NCI-H82 (cell line): ENCODE data around the gene PEX14.

Experiments
- DNase-seq: peaks from one replicate; lab custom pipeline; 2025; lab: John Stamatoyannopoulos, UW

Gene PEX14

DNA sequence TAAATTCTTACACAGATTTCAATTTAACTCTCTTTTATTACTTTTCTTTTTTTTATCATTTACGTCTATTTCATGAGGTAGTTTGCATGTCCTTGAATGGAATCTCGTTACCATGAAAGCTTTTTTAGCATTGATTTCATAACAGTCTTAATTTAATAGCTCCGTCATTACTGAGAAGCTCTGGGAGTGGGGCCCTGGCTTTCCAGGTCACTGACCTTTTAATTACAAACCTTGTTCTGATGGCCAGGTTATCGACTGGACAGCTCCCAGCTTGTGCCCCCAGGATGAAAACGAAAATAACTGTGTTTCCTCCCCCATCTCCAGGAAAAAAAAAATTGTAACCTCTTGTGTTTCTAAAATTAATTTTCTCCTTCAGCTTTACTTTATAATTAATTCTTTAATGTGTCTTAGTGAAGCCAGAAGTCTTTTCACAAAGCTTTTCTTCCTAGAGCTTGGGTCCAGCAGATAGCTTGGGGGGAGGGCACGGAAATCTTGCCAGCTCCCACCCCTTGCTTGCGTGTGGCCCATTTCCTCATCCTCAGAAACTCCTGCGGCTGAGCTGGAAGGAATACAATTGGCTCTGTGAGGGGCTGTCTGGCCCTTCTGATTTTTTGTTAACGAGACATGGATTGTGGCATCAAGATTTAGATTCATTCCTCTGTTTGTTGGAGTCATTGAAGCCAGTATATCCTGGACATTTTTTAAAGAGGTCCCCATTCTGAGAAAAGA lies 65.7 kb downstream of the PEX14 start:
- no peak for DNase-seq

DNA sequence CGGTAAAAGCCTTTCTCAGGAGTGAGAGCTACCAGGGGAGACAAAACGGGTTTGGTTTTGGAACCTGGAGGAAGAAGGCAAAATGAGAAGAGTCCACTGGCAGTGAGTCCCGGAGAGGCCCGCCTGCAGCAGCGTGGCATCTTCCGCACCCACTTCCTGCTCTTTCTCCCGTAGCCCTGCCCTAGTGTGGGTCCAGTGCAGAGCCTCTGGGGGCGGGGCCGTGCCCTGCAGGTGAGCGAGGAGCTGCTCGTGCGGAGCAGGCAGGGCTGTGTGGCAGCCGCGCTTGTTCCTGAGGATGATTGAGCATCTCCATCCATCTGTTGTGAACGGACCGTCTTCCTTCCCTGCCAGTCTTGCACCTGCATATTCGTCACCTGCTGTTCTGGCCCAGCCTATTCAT lies 66.5 kb downstream of the PEX14 start:
- DNase-seq = no peak

DNA sequence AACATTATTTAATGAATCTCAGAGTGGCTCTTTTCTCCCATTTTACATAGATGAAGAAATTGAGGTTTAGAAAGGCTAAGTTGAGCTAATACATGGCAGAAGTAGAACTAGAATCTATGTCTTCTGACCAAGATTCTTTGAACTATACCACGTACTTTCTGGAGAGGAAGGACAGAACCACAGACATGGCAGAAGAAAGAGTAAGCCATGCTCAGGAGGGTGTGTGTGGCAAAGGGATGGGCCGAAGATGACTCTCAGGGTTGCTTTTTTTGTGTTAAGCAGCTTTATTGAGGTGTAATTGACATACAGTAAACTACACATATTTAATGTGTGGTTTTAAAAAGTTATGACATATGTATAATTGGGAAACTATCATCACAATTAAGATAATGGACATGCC lies 69.5 kb downstream of the PEX14 start:
- DNase-seq = no peak

DNA sequence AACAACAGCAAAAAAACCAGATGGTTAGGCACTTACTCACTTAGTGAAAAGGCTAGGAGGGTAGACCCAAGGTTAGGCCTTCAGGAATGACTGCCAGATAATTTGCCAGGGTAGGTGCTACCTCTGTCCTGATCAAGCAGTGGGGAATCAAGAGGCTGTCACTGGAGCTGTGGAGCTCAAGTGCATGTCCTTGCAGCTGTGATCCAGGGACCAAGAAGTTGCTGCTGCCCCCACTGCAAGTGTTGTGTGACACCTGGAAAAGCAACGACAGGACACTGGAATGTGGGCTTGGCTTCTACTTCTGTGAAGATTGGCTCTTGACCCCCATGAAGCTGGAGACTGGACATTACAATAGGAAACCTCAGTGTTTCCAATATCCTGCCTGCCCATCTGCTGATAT lies 72.1 kb downstream of the PEX14 start:
- no peak for DNase-seq

DNA sequence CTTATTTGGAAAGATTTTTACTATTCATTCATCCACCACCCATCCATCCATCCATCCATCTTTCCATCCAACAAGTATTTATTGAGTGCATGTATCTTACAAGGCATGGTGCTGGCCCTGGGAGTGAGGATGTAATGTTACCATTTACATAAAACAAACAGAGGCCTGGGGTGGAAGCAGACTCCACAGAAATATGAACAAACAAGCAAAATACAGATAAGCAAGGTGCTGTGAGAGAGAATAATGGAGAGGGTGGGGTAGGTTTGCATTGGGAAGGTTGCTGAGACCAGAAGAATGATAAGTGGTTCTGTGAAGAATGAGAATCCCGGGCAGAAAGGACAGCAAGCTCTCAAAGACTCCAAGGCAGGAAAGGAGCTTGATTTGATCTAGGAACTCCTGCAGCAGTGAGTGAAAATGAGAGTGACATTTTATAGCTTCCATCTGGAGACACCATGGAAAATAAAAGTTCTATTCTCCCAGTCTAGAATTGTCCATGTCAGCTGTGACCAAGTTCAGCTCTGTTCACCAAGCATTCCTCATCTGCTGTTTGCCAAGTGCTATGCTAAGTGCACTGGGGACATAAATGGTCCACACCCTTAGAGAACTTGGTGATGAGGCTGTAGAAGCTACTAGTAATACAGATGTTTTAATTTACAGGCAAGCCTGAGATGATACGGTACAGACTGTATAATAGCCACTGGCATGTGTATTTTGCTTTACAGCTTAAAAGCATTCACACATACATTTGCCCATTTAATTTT lies 75.3 kb downstream of the PEX14 start:
- no peak for DNase-seq

DNA sequence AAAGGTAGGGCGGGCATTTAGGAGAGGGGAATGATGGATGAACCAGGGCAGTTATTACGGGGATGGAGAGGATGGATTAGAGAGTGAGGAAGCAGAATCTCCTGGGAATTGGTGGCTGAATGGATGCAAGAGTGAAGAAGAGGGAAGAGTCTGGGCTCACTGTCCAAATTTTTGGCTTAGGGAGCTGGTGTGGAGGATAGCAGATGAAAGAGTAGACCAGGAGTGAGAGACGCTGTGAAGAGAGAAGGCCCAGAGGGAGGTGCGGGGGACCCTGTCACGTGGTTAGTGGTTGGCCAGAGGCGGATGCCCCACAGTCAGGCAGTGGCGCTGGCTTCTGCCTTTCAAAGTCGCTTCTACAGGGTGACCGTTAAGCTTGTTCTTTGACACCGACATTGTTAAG lies 78.4 kb downstream of the PEX14 start:
- DNase-seq = peak; percentile 33

DNA sequence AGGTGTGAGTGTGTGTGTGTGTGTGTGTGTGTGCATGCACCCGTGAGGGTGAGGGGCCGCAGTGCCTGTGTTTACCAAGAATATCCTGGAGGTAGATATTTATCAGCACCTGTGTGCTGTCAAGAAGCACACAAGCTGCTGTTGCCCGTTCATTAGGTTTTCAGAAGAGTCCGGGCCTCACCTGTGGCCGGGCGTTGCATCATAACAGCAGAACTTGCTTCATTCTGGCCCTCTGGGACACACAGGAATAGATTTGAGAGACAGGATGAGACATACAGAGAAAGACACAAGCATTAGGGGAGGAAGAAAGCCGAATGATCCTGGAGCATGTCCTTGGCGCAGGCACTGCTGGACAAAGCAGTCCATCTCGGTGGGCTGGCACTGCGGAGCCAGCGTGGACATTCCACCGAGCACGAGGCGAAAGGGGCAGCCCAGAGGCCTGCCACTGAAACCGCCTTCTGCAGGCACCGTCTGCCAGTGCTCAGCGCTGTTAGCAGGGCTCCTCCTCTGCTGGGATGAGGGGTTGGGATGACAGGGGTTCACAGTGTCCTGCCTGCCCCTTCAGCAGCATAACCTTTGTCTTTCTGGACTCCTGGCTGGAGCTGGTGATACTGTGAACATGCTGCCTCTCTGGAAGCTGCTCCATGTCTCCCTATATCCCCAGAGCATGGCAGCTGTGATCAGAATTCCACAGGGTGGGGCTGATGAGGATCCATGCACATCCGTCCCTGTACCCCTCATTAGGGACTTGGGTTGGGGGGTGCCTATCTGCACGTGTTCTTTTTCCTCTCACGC lies 81.1 kb downstream of the PEX14 start:
- DNase-seq = no peak

DNA sequence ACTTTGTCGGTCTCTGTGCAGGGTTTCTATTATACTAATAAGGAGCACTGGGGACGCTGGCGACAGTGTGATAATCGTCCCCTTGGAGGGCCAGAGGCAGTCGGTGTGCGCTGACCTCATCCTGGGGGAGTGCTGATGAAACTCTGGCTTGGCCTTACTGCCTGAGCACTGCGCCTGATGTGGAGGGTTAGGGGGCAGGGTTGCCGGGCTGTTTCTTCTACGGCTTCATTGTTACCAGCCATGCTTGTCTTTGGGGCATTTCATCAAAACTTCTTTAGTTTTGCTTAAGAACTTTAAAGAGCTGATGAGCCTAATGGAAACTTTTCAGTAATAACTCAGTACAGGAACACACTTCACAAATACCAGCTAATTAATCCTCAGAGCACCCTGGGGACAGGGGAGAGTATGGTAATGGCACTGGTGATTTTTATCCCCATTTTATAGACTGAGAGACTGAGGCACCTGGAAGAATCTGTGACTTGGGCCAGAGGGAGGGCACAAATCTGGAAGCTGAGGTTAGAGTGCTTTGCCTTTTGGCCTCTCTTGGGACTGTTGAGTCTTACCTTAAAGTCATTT lies 81.8 kb downstream of the PEX14 start:
- no peak for DNase-seq

DNA sequence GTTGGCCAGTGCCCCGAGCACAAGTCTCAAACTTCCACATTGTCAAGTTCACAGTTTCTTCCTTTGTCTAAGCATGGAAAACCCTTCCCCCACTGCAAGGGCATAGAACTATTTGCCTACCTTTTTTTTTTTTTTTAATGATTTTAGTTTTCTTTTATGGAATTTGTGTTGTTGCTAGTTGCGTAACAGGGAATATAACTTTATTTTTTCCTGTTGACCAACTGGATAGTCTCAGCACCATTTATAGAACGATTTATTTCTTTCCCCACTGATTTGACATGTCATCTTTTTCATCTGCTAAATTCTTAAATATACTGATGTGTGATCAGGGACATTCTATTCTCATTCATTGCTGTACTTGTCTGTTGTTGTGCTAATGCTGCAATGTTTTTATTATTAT lies 83.0 kb downstream of the PEX14 start:
- no peak for DNase-seq

DNA sequence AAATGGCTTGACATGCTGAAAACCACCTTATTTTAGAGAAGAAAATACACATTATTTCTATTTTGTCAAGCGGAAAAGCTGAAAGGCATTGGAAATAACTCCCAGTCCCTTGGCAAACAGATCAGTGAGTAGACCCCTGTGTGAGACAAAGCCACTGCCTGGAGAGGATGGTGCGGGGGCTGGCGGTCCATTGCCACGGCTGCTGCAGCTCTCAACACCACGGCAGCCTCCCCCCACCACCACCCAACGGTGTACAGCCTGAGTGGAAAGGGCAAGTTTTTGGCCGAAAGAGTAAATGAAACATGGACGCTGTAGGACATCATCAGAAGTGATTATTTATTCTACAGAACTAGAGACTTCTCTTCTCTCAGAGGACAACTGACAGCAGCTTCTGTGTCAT lies 84.6 kb downstream of the PEX14 start:
- DNase-seq = no peak

DNA sequence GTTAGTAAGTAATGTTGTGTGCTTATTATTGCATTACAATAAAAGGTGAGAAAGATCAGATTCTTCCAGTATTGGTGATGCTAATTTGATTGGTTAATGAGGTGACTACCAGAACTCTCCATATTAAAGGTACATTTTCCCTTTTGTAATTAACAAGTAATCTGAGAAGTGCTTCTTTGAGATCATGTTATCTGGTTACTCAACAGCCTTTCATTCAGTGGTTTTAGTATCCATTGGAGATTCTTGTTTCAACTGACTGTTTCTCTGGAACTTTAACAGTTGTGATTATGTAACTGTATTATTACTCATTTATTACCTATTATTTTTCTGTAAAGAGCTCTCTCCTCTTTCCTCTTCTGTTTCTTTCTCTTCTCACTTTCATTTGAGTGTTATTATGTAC lies 86.7 kb downstream of the PEX14 start:
- no peak for DNase-seq

DNA sequence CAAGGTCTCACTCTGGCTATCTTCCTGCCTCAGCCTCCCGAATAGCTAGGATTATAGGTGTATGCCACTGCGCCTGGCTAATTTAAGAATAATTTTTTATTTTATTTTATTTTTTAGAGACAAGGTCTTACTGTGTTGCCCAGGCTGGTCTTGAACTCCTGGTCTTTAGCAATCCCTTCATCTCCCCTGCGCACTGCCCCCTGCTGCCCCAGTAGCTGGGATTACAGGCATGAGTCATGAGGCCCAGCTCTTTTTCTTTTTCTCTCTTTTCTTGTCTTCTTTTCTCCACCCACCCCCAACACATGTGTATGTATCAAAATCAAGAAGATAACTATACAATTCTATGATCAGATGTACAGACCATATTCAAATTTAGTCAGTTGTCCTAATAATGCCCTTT lies 87.2 kb downstream of the PEX14 start:
- peak; percentile 18 for DNase-seq

DNA sequence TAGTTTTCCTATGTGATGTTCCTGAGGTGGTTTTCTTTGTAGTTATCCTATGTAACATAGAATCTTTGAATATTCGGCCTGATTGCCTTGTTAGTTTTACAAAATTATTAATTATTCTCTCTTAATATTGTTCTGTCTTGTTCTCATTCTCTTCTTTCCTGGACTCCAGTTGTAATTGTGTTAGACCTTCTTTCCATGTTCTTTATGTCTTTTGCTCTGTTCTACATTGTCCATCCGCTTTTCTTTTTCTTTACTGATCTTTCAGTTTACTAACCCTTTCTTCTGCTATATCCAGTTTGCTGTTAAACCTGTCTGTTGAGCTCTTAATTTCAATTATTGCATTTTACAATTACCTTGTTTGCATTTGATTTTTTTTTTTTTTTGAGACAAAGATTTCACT lies 89.3 kb downstream of the PEX14 start:
- no peak for DNase-seq

DNA sequence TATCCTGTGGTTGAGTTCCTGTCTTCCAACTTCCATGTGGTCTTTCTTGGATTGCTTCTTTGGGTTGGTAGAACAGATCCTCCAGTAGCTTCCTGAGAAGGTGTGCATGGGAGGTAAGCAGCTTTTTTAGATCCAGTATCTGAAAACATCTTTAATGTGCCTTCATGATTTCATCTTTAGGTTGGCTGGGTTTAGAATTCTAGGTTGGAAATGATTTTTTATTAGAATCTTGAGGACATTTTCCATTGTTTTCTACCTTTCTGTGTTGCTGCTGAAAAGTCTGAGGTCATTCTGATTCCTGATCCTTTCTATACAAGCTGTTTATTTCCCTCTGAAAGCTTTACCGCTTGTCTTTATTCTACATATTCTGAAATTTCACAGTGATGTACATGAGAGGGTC lies 94.8 kb downstream of the PEX14 start:
- no peak for DNase-seq

DNA sequence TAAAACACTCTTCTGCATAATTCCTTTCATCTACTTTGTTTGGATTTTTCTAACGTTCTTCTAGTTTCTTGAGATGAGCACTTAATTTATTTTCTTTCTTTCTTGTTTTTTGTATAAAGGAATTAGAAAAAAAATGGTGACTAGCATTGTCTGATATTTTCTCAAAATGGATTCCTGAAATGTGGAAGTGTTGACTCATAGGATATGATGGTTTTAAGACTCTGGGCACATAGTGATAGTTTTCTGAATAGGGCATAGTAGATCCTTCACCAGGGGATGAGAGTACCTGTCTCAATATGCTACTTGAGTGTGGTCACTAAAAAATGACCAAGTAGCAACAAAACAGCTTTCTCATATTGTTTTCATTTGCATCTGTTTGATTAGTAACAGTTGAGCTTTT lies 100.9 kb downstream of the PEX14 start:
- DNase-seq = no peak

DNA sequence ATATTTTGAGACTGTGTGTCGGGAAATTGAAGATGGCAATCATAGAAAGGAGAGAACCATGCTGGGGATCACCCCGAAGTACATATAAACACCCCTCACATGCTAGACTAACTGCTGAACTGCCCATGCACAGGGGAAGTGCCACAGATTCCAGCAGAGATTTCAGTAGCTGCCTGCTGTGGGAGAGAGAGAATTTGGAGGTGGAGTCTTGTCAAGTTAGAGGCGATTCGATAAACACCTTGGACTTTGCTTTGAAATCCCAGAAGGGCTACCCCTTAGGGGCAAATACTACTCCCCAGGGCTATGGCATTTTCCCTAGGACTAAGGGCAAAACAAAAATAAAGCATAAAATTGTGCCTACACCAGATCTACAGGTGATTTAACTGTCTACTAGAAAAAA lies 103.3 kb downstream of the PEX14 start:
- no peak for DNase-seq

DNA sequence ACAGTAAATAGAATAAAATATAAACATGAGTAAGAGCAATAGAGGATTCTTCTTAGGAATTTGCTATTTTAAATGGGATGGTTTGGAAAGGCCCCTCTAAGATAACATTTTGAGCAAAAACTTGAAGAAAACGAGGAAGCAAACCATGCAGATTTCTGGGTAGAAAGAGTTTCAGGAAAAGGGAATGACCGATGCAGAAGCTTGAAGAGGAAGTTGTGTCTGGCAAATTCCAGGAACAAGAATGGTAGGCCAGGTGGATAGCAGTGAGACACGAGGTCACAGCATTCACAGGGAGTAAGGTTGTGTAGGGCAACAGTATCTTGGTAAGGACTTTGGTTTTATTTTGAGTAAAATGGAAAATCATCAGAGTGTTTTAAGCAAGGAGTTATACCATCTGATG lies 108.9 kb downstream of the PEX14 start:
- DNase-seq = no peak

DNA sequence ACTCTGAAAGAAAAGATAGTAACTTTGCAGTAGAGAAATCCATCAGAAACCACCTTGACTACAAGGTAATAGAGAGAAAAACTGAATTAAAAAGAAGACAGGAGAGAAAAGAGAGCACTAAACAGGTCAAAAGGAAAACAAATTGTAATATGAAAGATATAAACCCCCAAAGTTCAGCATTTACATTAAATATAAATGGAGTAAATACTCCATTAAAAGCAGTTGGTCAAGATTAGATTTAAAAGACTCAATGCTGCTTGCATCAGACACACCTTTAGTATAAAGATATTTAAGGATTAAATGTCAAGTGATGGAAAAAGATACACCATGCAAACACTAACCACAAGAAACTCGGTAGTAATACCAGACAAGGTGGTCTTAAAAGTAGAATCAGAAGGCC lies 110.5 kb downstream of the PEX14 start:
- DNase-seq = no peak

DNA sequence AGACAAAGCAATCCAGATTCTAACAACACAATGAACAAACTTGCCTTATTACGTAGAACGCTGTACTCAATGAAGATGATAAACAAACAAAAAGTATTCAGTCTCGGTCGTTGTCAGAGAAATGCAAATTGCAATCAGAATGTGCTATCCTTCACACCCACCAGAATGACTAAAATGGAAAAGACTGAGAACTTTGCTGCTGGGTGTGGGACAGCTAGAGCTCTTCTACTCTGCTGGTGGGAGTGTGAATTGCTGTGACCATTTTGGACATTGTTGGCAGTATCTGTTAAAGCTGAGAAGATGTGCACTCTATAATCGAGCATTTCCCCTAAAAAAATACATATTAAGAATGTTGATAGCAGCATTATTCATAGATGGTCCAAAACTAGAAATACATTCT lies 111.4 kb downstream of the PEX14 start:
- no peak for DNase-seq

DNA sequence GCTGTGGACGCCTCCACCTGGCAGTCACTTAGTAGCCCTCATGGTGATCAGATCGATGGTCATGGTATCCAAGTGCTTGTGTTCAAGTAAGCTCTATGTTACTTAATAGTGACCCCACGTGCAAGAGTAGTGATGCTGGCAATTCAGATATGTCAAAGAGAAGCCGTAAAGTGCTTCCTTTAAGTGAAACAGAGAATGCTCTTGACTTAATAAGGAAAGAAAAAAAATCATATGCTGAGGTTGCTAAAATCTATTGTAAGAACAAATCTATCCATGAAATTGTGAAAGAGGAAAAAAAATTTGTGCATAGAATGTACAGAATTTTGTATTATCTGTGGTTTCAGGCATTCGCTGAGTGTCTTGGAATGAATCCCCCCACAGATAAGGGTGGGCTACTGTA lies 113.9 kb downstream of the PEX14 start:
- DNase-seq = no peak

DNA sequence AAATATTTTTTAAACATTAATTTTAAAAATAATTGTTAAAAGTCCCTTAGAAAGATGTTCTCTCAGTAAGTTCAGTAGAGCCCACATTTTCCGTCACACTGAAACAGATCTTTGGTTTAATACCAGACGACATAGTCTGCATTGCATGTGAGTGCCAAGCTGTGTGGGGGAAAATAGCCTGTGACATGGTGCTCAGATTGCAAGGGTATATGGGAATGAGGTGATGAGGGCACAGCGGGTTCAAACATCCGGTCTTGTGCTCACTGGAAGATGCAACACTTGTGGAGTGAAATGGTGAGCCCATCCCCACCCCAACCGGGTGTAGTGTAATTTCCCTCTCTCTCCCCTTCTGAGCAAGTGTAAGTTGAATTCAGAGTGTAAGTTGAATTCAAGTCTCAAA lies 114.3 kb downstream of the PEX14 start:
- no peak for DNase-seq

DNA sequence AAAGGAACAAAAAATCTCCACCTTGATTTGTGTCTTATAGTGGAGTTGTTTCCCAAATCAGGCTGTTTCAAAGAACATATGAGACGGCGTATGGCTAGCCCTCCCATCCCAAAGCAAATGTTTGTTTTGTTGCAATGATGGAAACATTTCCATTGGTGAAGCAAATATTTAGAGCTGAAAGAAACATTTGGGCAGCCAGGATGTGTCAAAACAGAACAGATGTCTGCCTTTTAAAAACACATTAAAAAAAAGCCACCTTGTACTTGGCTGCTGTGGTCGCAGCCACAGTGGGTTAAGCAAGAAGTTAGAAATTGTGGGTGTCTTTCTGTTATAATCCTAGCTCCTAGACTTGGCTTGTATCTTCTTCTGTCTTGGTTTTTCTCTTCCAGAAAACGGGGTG lies 116.3 kb downstream of the PEX14 start:
- no peak for DNase-seq

DNA sequence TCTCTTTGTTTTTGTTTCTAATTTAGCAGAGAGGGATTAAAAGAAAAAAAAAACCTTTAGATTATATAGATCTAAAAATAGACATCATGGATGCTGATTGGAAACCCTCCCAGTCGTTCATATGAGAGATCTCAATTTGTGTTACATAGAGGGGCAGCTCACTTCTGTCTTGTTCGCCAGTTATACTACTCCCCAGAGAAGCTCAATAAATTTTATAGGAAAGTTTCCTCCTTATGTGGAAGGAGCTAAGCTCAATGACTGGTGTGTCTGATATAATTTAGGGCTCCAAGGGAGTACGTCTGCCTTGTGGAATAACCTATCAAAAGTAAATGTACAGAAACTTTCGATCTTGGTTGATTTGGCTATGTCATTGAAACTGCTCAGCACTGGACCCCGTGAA lies 117.6 kb downstream of the PEX14 start:
- DNase-seq = no peak
